GM21529 (cell line): ENCODE data around the gene PLCL2.

Experiments
- ATAC-seq: cut with Tn5 transposase; IDR thresholded peaks from one replicate; pipeline ENCODE4 v1.9.1; 2021; ENCODE audit not compliant: unreplicated experiment

The PLCL2 gene

GRCh38 chr3:16884748-16885592, at the start of gene PLCL2:
Gene PLCL2, plus strand, starts transcription at chr3:16884955. Its CDS starts 85 bp downstream, at chr3:16885040.
- ATAC-seq = peak; percentile 34

GRCh38 chr3:16836505-16837237, 48.1 kb upstream of the PLCL2 start:
- no peak for ATAC-seq

- ATAC-seq = no peak
Observed at GRCh38 chr3:16837602-16838001, 47.2 kb upstream of the PLCL2 start.

- ATAC-seq = no peak
Observed at GRCh38 chr3:16838561-16838960, 46.2 kb upstream of the PLCL2 start.

- no peak for ATAC-seq
Observed at GRCh38 chr3:16839271-16840100, 45.3 kb upstream of the PLCL2 start.

GRCh38 chr3:16840101-16840424, 44.7 kb upstream of the PLCL2 start:
- ATAC-seq = no peak

GRCh38 chr3:16841041-16841753, 43.6 kb upstream of the PLCL2 start:
- no peak for ATAC-seq

- ATAC-seq = peak; percentile 68
Observed at GRCh38 chr3:16841904-16842271, 42.9 kb upstream of the PLCL2 start.

GRCh38 chr3:16842272-16843270, 42.2 kb upstream of the PLCL2 start:
- peak; percentile 79 for ATAC-seq

- no peak for ATAC-seq
Observed at GRCh38 chr3:16844222-16844621, 40.5 kb upstream of the PLCL2 start.

GRCh38 chr3:16844791-16845190, 40.0 kb upstream of the PLCL2 start:
- no peak for ATAC-seq

- no peak for ATAC-seq
Observed at GRCh38 chr3:16846373-16847080, 38.2 kb upstream of the PLCL2 start.

GRCh38 chr3:16848007-16848406, 36.7 kb upstream of the PLCL2 start:
- peak; percentile 57 for ATAC-seq

- peak; percentile 90 for ATAC-seq
Observed at GRCh38 chr3:16849229-16849628, 35.5 kb upstream of the PLCL2 start.

GRCh38 chr3:16849795-16850194, 35.0 kb upstream of the PLCL2 start:
- no peak for ATAC-seq

GRCh38 chr3:16855497-16855896, 29.3 kb upstream of the PLCL2 start:
- no peak for ATAC-seq

GRCh38 chr3:16860234-16860633, 24.5 kb upstream of the PLCL2 start:
- no peak for ATAC-seq

GRCh38 chr3:16861432-16861831, 23.3 kb upstream of the PLCL2 start:
- ATAC-seq = no peak
